ENCODE measurements around the gene AFAP1L1.

Gene AFAP1L1

GRCh38 chr5:149260761-149261160, 10.9 kb upstream of the AFAP1L1 start:
- Histone ChIP-seq H3K4me1 (ENCODE audit: low read length) (peaks cover 8% of the 10 kb centered on the region), H3F3A (ENCODE audit: insufficient read depth, low read length) (peaks cover 4% of the 10 kb centered on the region; the same call in 1 of the 2 replicates), H4K20me1 (ENCODE audit: insufficient read depth, low read length) (no peaks in the 10 kb centered on the region), H3K9me2 (replicated peaks; ENCODE audit: insufficient read depth, low read length) (no peaks in the 10 kb centered on the region), H3K27ac (ENCODE audit: low read length) (no peak overlapping the region), H2AFZ (ENCODE audit: low read length) (no peak overlapping the region), H3K4me2 (ENCODE audit: low read depth, low read length) (no peak overlapping the region), H3K36me3 (replicated peaks; ENCODE audit: insufficient read depth, low read length) (no peaks in the 10 kb centered on the region), H3K79me2 (ENCODE audit: low read length) (no peaks in the 10 kb centered on the region), H3K9ac (ENCODE audit: low read length) (no peak overlapping the region), H3K4me3 (ENCODE audit: low read length) (no peak overlapping the region), H3K27me3 (replicated peaks; ENCODE audit: insufficient read depth, low read length) (no peaks in the 10 kb centered on the region), H3K9me3 (replicated peaks; ENCODE audit: insufficient read depth, low read length) (no peaks in the 10 kb centered on the region)
- TF ChIP-seq CTCF (IDR thresholded peaks at IDR 0.05; ENCODE audit: low read length) (no peak), EZH2phosphoT487 (IDR thresholded peaks at IDR 0.05; ENCODE audit: low read length) (no peak), EZH2 (optimal IDR thresholded peaks at IDR 0.05; ENCODE audit: low read depth, low read length) (no peak)
- no peak for DNase-seq

GRCh38 chr5:149261246-149261645, 10.4 kb upstream of the AFAP1L1 start:
- no peaks in the 10 kb centered on the region for H3K9me3 ChIP-seq (replicated peaks; ENCODE audit: insufficient read depth, low read length)
- H3K4me1 ChIP-seq (ENCODE audit: low read length) = peaks cover 8% of the 10 kb centered on the region
- H3K79me2 ChIP-seq (ENCODE audit: low read length) = no peaks in the 10 kb centered on the region
- H2AFZ ChIP-seq (ENCODE audit: low read length) = no peak overlapping the region
- H3K27ac ChIP-seq (ENCODE audit: low read length) = no peak overlapping the region
- TF ChIP-seq EZH2 (optimal IDR thresholded peaks at IDR 0.05; ENCODE audit: low read depth, low read length) (no peak), EZH2phosphoT487 (IDR thresholded peaks at IDR 0.05; ENCODE audit: low read length) (no peak), CTCF (IDR thresholded peaks at IDR 0.05; ENCODE audit: low read length) (no peak)
- H3K9me2 ChIP-seq (replicated peaks; ENCODE audit: insufficient read depth, low read length) = no peaks in the 10 kb centered on the region
- peaks cover 4% of the 10 kb centered on the region; the same call in 1 of the 2 replicates for H3F3A ChIP-seq (ENCODE audit: insufficient read depth, low read length)
- DNase-seq = no peak
- no peak overlapping the region for H3K9ac ChIP-seq (ENCODE audit: low read length)
- H3K4me3 ChIP-seq (ENCODE audit: low read length) = no peak overlapping the region
- H3K36me3 ChIP-seq (replicated peaks; ENCODE audit: insufficient read depth, low read length) = no peaks in the 10 kb centered on the region
- no peak overlapping the region for H3K4me2 ChIP-seq (ENCODE audit: low read depth, low read length)
- H4K20me1 ChIP-seq (ENCODE audit: insufficient read depth, low read length) = no peaks in the 10 kb centered on the region
- H3K27me3 ChIP-seq (replicated peaks; ENCODE audit: insufficient read depth, low read length) = no peaks in the 10 kb centered on the region

GRCh38 chr5:149262315-149262714, 9.3 kb upstream of the AFAP1L1 start:
- Histone ChIP-seq H3K36me3 (replicated peaks; ENCODE audit: insufficient read depth, low read length) (no peaks in the 10 kb centered on the region), H3K4me1 (ENCODE audit: low read length) (peaks cover 8% of the 10 kb centered on the region), H3K9me3 (replicated peaks; ENCODE audit: insufficient read depth, low read length) (no peaks in the 10 kb centered on the region), H3K27ac (ENCODE audit: low read length) (no peak overlapping the region), H3K9ac (ENCODE audit: low read length) (no peak overlapping the region), H3K4me3 (ENCODE audit: low read length) (no peak overlapping the region), H3K9me2 (replicated peaks; ENCODE audit: insufficient read depth, low read length) (no peaks in the 10 kb centered on the region), H3K4me2 (ENCODE audit: low read depth, low read length) (no peak overlapping the region), H4K20me1 (ENCODE audit: insufficient read depth, low read length) (no peaks in the 10 kb centered on the region), H3K27me3 (replicated peaks; ENCODE audit: insufficient read depth, low read length) (no peaks in the 10 kb centered on the region), H2AFZ (ENCODE audit: low read length) (no peak overlapping the region), H3F3A (ENCODE audit: insufficient read depth, low read length) (peaks cover 4% of the 10 kb centered on the region; the same call in 1 of the 2 replicates), H3K79me2 (ENCODE audit: low read length) (no peaks in the 10 kb centered on the region)
- TF ChIP-seq EZH2 (optimal IDR thresholded peaks at IDR 0.05; ENCODE audit: low read depth, low read length) (no peak), EZH2phosphoT487 (IDR thresholded peaks at IDR 0.05; ENCODE audit: low read length) (no peak), CTCF (IDR thresholded peaks at IDR 0.05; ENCODE audit: low read length) (no peak)
- no peak for DNase-seq
